A172 (cell line): Measurements from ENCODE around the gene KMT5B. TPM values are rescaled to one million over a fixed set of nuclear protein-coding genes. Genes with fewer than 3 reads are reported as not detected.

Source experiments
- DNase-seq: peaks from one replicate; pipeline ENCODE4 v3.0.0-alpha.2; 2015; ENCODE audit warnings: low spot score
- total RNA-seq: library from RNA; depleted of rRNA; stranded (reverse); fragments of >200 nt; shearing (Covaris generic); gene quantifications from 2 replicates; pipeline ENCODE4 v1.2.3, GENCODE V29; 2014

KMT5B gene
- total RNA-seq, 1 experiment from 2014 or later: 16.7 TPM

- peak; percentile 22 for DNase-seq
These were observed 67.0 kb downstream of the KMT5B start for GRCh38 chr11:68146010-68146540.

- no peak for DNase-seq
These were observed 67.8 kb downstream of the KMT5B start for GRCh38 chr11:68145120-68145866.

DNA sequence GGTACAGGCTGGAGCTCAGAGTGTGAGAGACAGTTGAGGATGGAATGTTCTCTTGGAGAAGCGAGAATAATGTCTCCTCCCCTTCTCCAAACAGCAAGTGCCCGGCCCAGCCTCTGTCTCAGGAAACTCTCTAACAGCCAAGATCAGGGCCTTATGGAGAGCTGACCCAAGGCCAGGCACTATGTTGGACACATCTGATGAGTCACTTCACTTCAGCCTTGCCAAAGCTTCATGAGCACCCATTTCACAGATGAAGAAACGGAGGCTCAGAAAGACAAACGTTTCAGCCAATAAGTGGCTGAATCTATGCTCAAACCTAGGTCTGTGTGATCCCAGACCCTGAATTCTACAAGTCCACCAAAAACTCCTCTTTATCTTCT lies 69.8 kb downstream of the KMT5B start:
- DNase-seq: no peak

DNA sequence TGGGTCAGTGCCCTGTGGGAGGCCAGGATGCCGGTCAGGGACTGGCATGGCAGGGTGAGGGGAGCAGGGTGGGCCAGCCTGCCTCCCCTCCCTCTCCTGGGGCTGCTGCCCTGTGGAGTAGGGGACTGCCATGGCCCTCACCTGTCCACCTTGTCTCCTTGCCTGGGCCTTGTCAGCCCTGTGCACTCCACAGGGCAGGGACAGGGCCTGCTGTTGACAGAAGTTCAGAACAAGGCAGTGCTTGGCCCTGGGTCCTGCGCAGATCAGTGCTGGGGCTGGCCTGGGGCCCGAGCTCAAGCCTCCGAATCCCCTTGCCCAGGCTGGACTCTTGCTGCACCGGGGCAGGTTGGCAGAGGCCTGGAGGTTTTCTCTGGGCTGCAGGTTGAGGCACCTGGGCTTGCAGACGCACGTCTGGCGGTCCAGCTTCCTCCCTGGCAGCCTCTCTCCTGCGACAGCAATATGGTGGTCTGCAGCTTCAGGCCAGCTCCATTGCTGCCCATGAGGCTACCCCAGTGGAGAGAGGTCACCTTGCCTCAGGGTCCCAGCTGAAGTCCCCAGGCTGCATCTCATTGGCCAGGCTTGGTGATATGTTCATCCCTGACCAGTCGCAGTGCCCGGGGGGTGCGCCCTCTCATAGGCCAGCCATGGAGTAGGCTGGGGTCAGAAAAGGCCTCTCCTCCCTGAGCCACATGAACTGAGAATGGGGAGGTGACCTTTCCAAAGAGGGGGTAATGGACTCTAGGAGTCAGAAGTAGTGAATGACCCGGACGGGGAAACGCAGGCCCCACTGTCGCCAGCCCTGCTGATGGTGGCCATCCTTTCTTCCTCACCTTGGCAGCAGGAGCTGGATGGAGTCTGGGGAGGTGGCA lies 70.4 kb downstream of the KMT5B start:
- no peak for DNase-seq

DNA sequence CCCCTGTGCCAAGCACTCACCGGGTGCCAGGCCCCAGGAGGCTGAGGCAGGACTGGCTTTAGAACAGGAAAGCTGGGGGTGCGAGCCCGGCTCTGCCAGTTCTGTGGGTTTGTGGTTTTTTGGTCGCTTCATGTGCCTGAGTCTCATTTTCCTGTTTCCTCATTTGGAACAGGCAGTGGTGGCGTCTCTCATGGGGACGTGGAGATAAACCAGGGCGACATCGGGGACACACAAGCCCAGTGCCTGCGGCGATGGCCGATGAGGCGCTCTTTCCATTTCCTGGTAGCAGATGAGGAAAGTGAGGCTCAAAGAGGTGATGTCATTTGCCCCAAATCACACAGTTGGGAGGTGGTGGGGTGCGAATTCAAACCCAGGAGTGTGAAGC lies 71.1 kb downstream of the KMT5B start:
- DNase-seq: no peak

DNA sequence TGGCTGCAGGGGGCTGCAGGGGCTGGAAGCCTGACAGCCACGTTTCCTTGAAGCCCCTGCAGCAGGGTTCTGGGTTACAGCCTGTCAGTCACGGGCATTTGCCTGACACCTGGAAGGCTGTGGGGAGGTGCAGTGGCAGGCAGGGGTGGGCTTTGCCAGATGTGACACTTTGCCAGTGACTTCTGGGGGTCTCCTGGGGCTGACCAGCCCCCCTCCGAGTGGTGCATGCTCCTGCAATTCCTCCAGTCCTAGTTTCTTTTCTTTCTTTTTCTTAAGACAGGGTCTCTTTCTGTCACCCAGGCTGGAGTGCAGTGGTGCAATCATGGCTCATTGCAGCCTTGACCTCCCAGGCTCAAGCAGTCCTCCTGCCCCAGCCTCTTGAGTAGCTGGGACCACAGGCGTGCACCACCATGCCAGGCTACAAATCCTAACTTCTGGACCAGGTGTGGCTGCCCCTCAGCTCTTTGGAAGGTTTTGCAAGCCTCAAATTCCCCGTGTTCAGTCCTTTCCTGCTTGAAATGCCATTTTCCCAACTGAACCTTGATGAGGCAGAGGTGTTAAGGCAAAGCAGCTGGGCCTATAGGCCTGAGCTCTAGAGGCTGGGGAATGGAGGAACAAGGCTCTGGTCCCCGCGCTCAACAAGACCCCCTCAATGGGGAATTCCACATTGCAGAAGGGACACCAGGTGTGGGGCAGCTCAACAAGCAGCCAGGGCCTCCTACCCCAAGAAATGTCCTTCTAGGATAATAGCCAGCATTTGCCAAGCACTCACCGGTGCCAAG lies 71.7 kb downstream of the KMT5B start:
- no peak for DNase-seq

- DNase-seq: no peak
These were observed 72.4 kb downstream of the KMT5B start for GRCh38 chr11:68140496-68141245.

GRCh38 chr11:68138237-68138636 lies 74.9 kb downstream of the KMT5B start:
- no peak for DNase-seq

- DNase-seq: no peak
These were observed 75.3 kb downstream of the KMT5B start for GRCh38 chr11:68137833-68138232.

DNA sequence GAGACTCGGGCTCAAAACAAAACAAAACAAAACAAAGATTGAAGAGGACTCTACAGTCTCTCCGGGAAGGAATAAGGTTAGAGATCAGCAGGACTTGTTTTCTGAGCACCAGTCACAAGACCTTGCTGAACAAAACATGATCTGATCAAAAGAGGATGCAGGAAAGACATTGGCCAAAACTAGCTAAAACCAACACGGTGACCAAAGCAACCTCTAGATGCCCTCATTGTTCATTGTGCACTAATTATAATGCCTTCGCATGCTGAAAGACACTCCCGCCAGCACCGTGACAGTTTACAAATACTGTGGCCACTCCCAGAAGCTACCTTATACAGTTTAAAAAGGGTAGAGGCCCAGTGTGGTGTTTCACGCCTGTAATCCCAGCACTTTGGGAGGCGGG lies 76.2 kb downstream of the KMT5B start:
- no peak for DNase-seq

GRCh38 chr11:68135161-68135560 lies 77.9 kb downstream of the KMT5B start:
- no peak for DNase-seq

GRCh38 chr11:68133761-68134160 lies 79.3 kb downstream of the KMT5B start:
- no peak for DNase-seq

GRCh38 chr11:68130121-68130520 lies 83.0 kb downstream of the KMT5B start:
- no peak for DNase-seq

DNA sequence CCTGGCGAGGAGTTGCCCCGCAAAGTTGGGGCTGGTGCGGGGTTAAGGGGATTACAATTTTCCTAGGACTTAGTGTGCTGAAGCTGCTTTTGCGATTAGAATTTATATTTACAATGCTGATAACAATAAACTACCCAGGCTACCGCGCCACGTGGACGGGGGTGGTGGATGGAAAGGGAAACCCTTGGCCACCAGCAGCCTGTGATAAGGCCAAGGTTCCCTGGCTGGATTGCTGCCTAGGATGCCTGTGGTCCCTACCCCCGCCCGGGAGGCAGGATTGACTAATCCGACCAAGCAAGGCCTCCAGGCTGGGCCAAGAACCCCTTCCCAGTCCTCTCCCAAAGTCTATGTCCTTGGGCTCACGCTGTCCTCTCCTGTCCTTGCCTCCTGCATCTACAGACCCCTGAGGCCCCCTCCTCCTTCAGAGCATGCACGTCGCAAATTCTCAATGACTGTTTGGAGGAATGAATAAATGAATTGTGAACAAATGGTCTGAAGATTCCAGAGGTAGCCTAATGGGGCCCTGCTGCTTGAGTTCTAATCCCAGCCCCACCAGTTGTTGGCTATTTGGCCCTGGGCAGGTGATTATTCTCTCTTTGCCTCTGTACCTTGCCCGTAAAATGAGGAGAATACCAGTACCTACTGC lies 84.3 kb downstream of the KMT5B start:
- DNase-seq: no peak

GRCh38 chr11:68127714-68128681 lies 85.1 kb downstream of the KMT5B start:
- DNase-seq: no peak

DNA sequence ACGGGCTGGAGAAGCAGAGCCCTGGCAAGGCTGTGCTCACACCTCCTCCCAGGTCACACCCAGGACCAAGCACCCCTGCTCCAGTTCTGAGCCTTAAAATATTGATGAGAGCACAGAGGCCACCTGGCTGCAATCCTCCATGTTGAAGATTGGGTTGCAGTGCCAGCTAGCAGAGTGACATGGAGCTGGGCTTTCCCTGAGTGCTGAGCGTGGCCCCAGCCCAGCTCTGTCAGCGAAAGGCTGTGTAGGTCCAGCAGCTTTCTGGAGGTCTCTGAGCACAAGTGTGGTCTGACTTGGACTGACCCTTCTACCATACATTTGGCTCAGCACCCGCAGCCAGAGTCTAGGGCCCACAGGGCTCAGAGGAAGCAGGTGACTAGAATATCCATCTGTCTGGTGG lies 87.9 kb downstream of the KMT5B start:
- no peak for DNase-seq

- DNase-seq: peak; percentile 44
These were observed 90.1 kb downstream of the KMT5B start for GRCh38 chr11:68122936-68123539.

- DNase-seq: peak; percentile 71
These were observed 91.8 kb downstream of the KMT5B start, which contains the start of gene CHKA for GRCh38 chr11:68121067-68121899. Gene CHKA (minus strand): TSS chr11:68121388. CDS start chr11:68121177, 211 bp downstream.
